HEK293 (cell line): ENCODE results near the gene CDC37.

ENCODE experiments used
- CTCF ChIA-PET: fragments of 350-600 bp; formaldehyde crosslinking; extraction: SDS; loops from one replicate; lab custom pipeline; 2021; ENCODE audit warnings: antibody characterized with exemption; lab: Yijun Ruan, JAX
- POLR2A ChIA-PET: fragments of 300-600 bp; formaldehyde crosslinking; extraction: SDS; loops from one replicate; lab custom pipeline; 2020; ENCODE audit warnings: antibody characterized with exemption, inconsistent platforms; lab: Yijun Ruan, JAX
- H3K27ac ChIP-seq: fragments of 200-500 bp; sonication (Bioruptor generic); 2 replicates; pipeline ENCODE4 v1.5.1; 2014; ENCODE audit warnings: low read depth, low read length, control low read depth, inconsistent platforms; ENCODE audit errors: extremely low read depth
- H3K36me3 ChIP-seq, 2 experiments: fragments of 200-500 bp in 1 of 2; sonication (Bioruptor generic) in 1 of 2; 1 replicate in 1 of 2; 2 replicates in 1 of 2; pipeline ENCODE4 v1.5.1; 2014 to 2017; ENCODE audit warnings: inconsistent platforms in 2 of 2, low read length in 2 of 2; ENCODE audit not compliant: control insufficient read depth in 2 of 2, insufficient read depth in 1 of 2
- H3K4me1 ChIP-seq: fragments of 200-500 bp; sonication (Bioruptor generic); 2 replicates; pipeline ENCODE4 v1.5.1; 2014; ENCODE audit warnings: mild to moderate bottlenecking, low read length, inconsistent platforms; ENCODE audit not compliant: control insufficient read depth, insufficient read depth
- H3K4me3 ChIP-seq: 2 replicates; pipeline ENCODE4 v1.5.1; 2011; ENCODE audit warnings: low read depth, mild to moderate bottlenecking, control low read depth, low read length, moderate library complexity
- H3K9me3 ChIP-seq: fragments of 200-500 bp; sonication (Bioruptor generic); 2 replicates; pipeline ENCODE4 v1.5.1; 2014; ENCODE audit warnings: low read depth, low read length, inconsistent platforms; ENCODE audit not compliant: control insufficient read depth, insufficient read depth
- HOXA7 ChIP-seq: sonication (generic); formaldehyde crosslinking; IDR thresholded peaks from 2 replicates; pipeline ENCODE4 v1.8.1; 2022; ENCODE audit warnings: missing genetic modification reagents, borderline replicate concordance
- IKZF3 ChIP-seq: fragments of 450-650 bp; IDR thresholded peaks from 2 replicates; pipeline ENCODE4 v1.5.0; 2018; ENCODE audit warnings: missing biosample characterization, mild to moderate bottlenecking, missing genetic modification characterization, moderate library complexity
- KLF8 ChIP-seq: fragments of 450-650 bp; formaldehyde crosslinking; IDR thresholded peaks from 2 replicates; pipeline ENCODE4 v1.5.1; 2016; ENCODE audit warnings: missing biosample characterization, missing genetic modification characterization
- WT1 ChIP-seq: fragments of 450-650 bp; formaldehyde crosslinking; IDR thresholded peaks from 2 replicates; pipeline ENCODE4 v1.5.1; 2016; ENCODE audit warnings: missing biosample characterization, missing genetic modification characterization
- ZBTB21 ChIP-seq: fragments of 450-650 bp; formaldehyde crosslinking; IDR thresholded peaks from 2 replicates; pipeline ENCODE4 v1.5.1; 2017; ENCODE audit warnings: missing biosample characterization, missing genetic modification characterization
- ZFP41 ChIP-seq: fragments of 450-650 bp; formaldehyde crosslinking; IDR thresholded peaks from 2 replicates; pipeline ENCODE4 v1.5.1; 2016; ENCODE audit warnings: missing biosample characterization, missing genetic modification characterization, borderline replicate concordance
- ZFP69B ChIP-seq: fragments of 450-650 bp; formaldehyde crosslinking; IDR thresholded peaks from 2 replicates; pipeline ENCODE4 v1.5.1; 2016; ENCODE audit warnings: missing biosample characterization, missing genetic modification characterization
- ZIC2 ChIP-seq: fragments of 450-650 bp; formaldehyde crosslinking; IDR thresholded peaks from 2 replicates; pipeline ENCODE4 v1.5.1; 2016; ENCODE audit warnings: missing biosample characterization, missing genetic modification characterization
- ZNF10 ChIP-seq: fragments of 450-650 bp; formaldehyde crosslinking; IDR thresholded peaks from 2 replicates; pipeline ENCODE4 v1.5.1; 2017; ENCODE audit warnings: missing biosample characterization, missing genetic modification characterization
- ZNF2 ChIP-seq: fragments of 450-650 bp; formaldehyde crosslinking; IDR thresholded peaks from 2 replicates; pipeline ENCODE4 v1.5.1; 2016; ENCODE audit warnings: missing biosample characterization, missing genetic modification characterization
- ZNF341 ChIP-seq: fragments of 450-650 bp; formaldehyde crosslinking; IDR thresholded peaks from 2 replicates; pipeline ENCODE4; 2016; ENCODE audit warnings: low read depth, missing biosample characterization, missing genetic modification characterization
- ZNF514 ChIP-seq: fragments of 450-650 bp; formaldehyde crosslinking; IDR thresholded peaks from 2 replicates; pipeline ENCODE4 v1.5.1; 2016; ENCODE audit warnings: missing biosample characterization, missing genetic modification characterization
- ZNF664 ChIP-seq: fragments of 450-650 bp; formaldehyde crosslinking; IDR thresholded peaks from 2 replicates; pipeline ENCODE4 v1.5.1; 2016; ENCODE audit warnings: missing biosample characterization, missing genetic modification characterization
- ZNF792 ChIP-seq: fragments of 450-650 bp; formaldehyde crosslinking; IDR thresholded peaks from 2 replicates; pipeline ENCODE4 v1.5.1; 2016; ENCODE audit warnings: missing biosample characterization, missing genetic modification characterization
- TF ChIP-seq, protein P1 (sequence below): fragments of 450-650 bp; formaldehyde crosslinking; IDR thresholded peaks from 2 replicates; pipeline ENCODE4 v1.5.1; 2017; ENCODE audit warnings: missing biosample characterization, missing genetic modification characterization
- TF ChIP-seq, protein P2 (sequence below): fragments of 450-650 bp; formaldehyde crosslinking; IDR thresholded peaks from 2 replicates; pipeline ENCODE4 v1.5.1; 2017; ENCODE audit warnings: missing biosample characterization, missing genetic modification characterization
- TF ChIP-seq, protein P3 (sequence below): fragments of 450-650 bp; formaldehyde crosslinking; IDR thresholded peaks from 2 replicates; pipeline ENCODE4 v1.5.1; 2016; ENCODE audit warnings: missing biosample characterization, missing genetic modification characterization
- TF ChIP-seq, protein P4 (sequence below): fragments of 450-650 bp; formaldehyde crosslinking; IDR thresholded peaks from 2 replicates; pipeline ENCODE4 v1.5.1; 2016; ENCODE audit warnings: missing biosample characterization, missing genetic modification characterization
- TF ChIP-seq, protein P5 (sequence below): fragments of 450-650 bp; formaldehyde crosslinking; IDR thresholded peaks from 2 replicates; pipeline ENCODE4 v1.5.1; 2017; ENCODE audit warnings: missing biosample characterization, missing genetic modification characterization

Gene CDC37

DNA sequence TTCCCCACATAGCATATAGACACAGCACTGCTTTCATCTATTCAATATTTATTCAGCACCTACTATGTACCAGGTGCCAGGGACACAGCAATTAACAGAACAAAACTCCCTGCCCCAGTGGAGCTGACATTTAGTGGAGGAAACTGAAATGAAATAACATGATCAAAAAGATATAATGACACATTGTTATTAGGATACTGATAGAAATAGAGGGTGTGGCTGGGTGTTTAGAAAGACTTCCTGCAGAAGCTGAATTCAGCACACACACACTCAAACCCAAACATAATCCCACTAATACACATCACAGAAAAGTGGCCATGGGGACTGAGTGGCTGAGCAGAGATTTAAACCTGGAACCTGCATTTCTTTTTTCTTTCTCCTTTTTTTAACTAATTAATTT lies 3.8 kb upstream of the CDC37 start:
- no peaks in the 10 kb centered on the region for H3K9me3 ChIP-seq
- POLR2A ChIA-PET = interaction anchor here (0.6 kb wide), 1 partner anchor 34 kb away, joined by 3 read pairs; no protein-coding TSS in a partner anchor
- H3K27ac ChIP-seq = no peak overlapping the region
- CTCF ChIA-PET = interaction anchor here (0.6 to 10.5 kb wide), 5 partner anchors 9 to 476 kb away, joined by 3 to 193 read pairs (median 3); partner anchors contain the start of gene PDE4A
- no peak overlapping the region for H3K4me3 ChIP-seq
- H3K4me1 ChIP-seq = 0 out of 2 replicates have a peak, but pooled peaks cover under 1% of the 10 kb centered on the region
- TF ChIP-seq ZNF664 = 0 out of 2 replicates have a peak, but pooled peaks have one; percentile 28
- TF ChIP-seq, protein P1, sequence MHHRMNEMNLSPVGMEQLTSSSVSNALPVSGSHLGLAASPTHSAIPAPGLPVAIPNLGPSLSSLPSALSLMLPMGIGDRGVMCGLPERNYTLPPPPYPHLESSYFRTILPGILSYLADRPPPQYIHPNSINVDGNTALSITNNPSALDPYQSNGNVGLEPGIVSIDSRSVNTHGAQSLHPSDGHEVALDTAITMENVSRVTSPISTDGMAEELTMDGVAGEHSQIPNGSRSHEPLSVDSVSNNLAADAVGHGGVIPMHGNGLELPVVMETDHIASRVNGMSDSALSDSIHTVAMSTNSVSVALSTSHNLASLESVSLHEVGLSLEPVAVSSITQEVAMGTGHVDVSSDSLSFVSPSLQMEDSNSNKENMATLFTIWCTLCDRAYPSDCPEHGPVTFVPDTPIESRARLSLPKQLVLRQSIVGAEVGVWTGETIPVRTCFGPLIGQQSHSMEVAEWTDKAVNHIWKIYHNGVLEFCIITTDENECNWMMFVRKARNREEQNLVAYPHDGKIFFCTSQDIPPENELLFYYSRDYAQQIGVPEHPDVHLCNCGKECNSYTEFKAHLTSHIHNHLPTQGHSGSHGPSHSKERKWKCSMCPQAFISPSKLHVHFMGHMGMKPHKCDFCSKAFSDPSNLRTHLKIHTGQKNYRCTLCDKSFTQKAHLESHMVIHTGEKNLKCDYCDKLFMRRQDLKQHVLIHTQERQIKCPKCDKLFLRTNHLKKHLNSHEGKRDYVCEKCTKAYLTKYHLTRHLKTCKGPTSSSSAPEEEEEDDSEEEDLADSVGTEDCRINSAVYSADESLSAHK = no peak
- TF ChIP-seq KLF8 (tag by site-specific recombination) = no peak
- TF ChIP-seq ZFP41 (tag by site-specific recombination) = no peak
- H3K36me3 ChIP-seq = no peaks in the 10 kb centered on the region

DNA sequence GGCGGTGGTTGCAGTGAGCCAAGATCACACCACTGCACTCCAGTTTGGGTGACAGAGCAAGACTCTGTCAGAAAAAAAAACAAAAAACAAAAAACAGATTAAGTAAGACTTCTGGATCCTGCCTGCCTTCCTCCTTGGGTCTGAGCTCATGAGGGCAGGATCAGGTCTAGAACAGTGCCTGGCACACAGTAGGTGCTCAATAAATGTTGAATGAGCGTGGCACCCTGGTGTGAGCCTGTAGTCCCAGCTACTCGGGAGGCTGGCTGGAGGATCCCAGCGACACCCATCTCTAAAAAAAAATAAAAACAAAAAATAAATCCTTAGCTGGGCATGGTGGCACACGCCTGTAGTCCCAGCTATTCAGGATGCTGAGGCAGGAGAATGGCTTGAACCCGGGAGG lies 2.8 kb upstream of the CDC37 start:
- no peak for TF ChIP-seq ZIC2 (tag by site-specific recombination)
- no peak for TF ChIP-seq WT1 (tag by site-specific recombination)
- TF ChIP-seq ZNF792 (tag by site-specific recombination) = peak; percentile 67; the same call in 1 of the 2 replicates
- TF ChIP-seq, protein P2, sequence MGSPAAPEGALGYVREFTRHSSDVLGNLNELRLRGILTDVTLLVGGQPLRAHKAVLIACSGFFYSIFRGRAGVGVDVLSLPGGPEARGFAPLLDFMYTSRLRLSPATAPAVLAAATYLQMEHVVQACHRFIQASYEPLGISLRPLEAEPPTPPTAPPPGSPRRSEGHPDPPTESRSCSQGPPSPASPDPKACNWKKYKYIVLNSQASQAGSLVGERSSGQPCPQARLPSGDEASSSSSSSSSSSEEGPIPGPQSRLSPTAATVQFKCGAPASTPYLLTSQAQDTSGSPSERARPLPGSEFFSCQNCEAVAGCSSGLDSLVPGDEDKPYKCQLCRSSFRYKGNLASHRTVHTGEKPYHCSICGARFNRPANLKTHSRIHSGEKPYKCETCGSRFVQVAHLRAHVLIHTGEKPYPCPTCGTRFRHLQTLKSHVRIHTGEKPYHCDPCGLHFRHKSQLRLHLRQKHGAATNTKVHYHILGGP (tag by site-specific recombination) = no peak
- TF ChIP-seq ZNF664 = 0 out of 2 replicates have a peak, but pooled peaks have one; percentile 38
- TF ChIP-seq ZNF2 (tag by site-specific recombination) = no peak
- TF ChIP-seq HOXA7 = no peak

DNA sequence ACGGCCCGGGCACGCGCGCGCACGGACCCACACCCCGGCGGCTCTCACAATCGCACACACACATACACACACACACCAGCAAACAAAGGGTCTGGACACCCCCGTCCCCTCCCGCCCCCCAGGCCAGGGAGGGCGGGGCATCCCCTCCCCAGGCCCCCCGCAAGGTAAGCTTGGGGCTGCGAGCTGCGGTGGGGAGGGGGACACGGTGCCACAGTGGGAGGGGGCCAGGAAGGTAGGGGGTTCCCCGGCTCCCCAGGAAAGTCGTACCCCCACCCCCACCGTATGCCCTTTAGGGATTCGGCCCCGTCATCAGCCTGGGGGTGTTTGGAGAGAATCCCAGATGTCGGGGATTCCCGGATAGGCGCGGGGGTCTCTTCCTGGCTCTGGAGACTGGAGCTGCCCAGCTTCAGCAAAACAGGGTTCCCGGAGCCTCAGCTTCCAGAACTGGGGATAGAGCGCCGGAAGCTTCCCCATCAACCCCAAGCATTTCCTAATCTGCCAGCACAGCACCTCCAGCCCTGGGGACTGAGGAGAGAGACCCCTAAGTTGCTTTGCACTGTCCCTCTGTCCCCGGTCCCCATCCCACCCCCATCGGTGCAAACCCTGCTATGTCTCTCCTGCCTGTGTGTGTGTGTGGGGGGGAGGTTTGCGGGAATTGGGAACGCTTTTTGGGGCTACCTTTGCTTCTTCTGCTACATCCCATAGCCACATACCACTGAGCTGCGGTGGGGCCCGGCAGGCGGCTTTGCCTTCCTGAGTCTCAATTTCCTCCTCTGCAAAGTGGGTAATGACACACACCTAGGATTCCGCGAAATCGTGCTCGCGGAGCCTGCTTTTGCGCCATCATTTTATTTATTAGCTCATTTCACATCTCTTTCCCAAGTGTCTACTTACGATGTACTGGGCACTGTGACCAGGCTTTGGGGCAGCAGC lies 1.8 kb upstream of the CDC37 start:
- CTCF ChIA-PET = interaction anchor here (0.6 to 10.5 kb wide), 18 partner anchors 11 to 534 kb away, joined by 3 to 193 read pairs (median 4); partner anchors contain the start of genes PDE4A and RAVER1
- Histone ChIP-seq H3K27ac (no peak overlapping the region), H3K4me3 (peak overlapping the region; percentile 99), H3K9me3 (no peaks in the 10 kb centered on the region), H3K36me3 (peaks cover 0 to 17% of the 10 kb centered on the region in 2 experiments; a peak in 1 of 3 replicates), H3K4me1 (peaks cover 8% of the 10 kb centered on the region)
- POLR2A ChIA-PET = interaction anchor here (0.5 to 0.7 kb wide), 5 partner anchors 20 to 624 kb away, joined by 3 to 7 read pairs (median 3); no protein-coding TSS in a partner anchor
- TF ChIP-seq, protein P3, sequence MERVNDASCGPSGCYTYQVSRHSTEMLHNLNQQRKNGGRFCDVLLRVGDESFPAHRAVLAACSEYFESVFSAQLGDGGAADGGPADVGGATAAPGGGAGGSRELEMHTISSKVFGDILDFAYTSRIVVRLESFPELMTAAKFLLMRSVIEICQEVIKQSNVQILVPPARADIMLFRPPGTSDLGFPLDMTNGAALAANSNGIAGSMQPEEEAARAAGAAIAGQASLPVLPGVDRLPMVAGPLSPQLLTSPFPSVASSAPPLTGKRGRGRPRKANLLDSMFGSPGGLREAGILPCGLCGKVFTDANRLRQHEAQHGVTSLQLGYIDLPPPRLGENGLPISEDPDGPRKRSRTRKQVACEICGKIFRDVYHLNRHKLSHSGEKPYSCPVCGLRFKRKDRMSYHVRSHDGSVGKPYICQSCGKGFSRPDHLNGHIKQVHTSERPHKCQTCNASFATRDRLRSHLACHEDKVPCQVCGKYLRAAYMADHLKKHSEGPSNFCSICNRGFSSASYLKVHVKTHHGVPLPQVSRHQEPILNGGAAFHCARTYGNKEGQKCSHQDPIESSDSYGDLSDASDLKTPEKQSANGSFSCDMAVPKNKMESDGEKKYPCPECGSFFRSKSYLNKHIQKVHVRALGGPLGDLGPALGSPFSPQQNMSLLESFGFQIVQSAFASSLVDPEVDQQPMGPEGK = peak; percentile 22
- TF ChIP-seq ZFP69B (tag by site-specific recombination) = peak; percentile 90
- TF ChIP-seq IKZF3 (tag by site-specific recombination) = 0 out of 2 replicates have a peak, but pooled peaks have one; percentile 12
- no peak for TF ChIP-seq ZNF514 (tag by site-specific recombination)
- TF ChIP-seq, protein P4, sequence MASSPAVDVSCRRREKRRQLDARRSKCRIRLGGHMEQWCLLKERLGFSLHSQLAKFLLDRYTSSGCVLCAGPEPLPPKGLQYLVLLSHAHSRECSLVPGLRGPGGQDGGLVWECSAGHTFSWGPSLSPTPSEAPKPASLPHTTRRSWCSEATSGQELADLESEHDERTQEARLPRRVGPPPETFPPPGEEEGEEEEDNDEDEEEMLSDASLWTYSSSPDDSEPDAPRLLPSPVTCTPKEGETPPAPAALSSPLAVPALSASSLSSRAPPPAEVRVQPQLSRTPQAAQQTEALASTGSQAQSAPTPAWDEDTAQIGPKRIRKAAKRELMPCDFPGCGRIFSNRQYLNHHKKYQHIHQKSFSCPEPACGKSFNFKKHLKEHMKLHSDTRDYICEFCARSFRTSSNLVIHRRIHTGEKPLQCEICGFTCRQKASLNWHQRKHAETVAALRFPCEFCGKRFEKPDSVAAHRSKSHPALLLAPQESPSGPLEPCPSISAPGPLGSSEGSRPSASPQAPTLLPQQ (tag by site-specific recombination) = peak; percentile 89
- TF ChIP-seq ZBTB21 (tag by site-specific recombination) = 0 out of 2 replicates have a peak, but pooled peaks have one; percentile 10
- no peak for TF ChIP-seq ZNF10 (tag by site-specific recombination)
- 0 out of 2 replicates have a peak, but pooled peaks have one; percentile 6 for TF ChIP-seq ZNF341 (tag by site-specific recombination)
- TF ChIP-seq, protein P5, sequence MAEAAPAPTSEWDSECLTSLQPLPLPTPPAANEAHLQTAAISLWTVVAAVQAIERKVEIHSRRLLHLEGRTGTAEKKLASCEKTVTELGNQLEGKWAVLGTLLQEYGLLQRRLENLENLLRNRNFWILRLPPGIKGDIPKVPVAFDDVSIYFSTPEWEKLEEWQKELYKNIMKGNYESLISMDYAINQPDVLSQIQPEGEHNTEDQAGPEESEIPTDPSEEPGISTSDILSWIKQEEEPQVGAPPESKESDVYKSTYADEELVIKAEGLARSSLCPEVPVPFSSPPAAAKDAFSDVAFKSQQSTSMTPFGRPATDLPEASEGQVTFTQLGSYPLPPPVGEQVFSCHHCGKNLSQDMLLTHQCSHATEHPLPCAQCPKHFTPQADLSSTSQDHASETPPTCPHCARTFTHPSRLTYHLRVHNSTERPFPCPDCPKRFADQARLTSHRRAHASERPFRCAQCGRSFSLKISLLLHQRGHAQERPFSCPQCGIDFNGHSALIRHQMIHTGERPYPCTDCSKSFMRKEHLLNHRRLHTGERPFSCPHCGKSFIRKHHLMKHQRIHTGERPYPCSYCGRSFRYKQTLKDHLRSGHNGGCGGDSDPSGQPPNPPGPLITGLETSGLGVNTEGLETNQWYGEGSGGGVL (tag by site-specific recombination) = no peak; the same call in 1 of the 2 replicates

More for the DNA sequence above, 2.8 kb upstream of the CDC37 start:
- no peak overlapping the region for H3K27ac ChIP-seq
- no peaks in the 10 kb centered on the region for H3K9me3 ChIP-seq
- peaks cover 0 to 6% of the 10 kb centered on the region in 2 experiments; a peak in 1 of 3 replicates for H3K36me3 ChIP-seq
- no peak overlapping the region for H3K4me3 ChIP-seq
- CTCF ChIA-PET = interaction anchor here (0.5 to 10.5 kb wide), 8 partner anchors 10 to 165 kb away, joined by 3 to 193 read pairs (median 4); partner anchors contain the start of gene PDE4A
- peaks cover 7% of the 10 kb centered on the region for H3K4me1 ChIP-seq
- POLR2A ChIA-PET = interaction anchor here (0.7 kb wide), 3 partner anchors 10 to 380 kb away, joined by 3 read pairs; no protein-coding TSS in a partner anchor
